ENCODE measurements around the gene RASA4B.
"Not testable (repeated sequence)": the region's sequence is repeated elsewhere in the genome, so short reads cannot be mapped to it uniquely, and the experiment has no call there.

- not testable (repeated sequence) for TF ChIP-seq POLR2AphosphoS5, CTCF (IDR thresholded peaks at IDR 0.05)
These were observed 19.3 kb downstream of the RASA4B start for GRCh38 chr7:102498321-102498720.
